Measurements from ENCODE around the gene PROX2. TPM values are rescaled to one million over a fixed set of nuclear protein-coding genes. Genes with fewer than 3 reads are reported as not detected.

Gene PROX2
- total RNA-seq, 2 experiments from 2014 or later = 0.28 to 0.69 TPM

DNA sequence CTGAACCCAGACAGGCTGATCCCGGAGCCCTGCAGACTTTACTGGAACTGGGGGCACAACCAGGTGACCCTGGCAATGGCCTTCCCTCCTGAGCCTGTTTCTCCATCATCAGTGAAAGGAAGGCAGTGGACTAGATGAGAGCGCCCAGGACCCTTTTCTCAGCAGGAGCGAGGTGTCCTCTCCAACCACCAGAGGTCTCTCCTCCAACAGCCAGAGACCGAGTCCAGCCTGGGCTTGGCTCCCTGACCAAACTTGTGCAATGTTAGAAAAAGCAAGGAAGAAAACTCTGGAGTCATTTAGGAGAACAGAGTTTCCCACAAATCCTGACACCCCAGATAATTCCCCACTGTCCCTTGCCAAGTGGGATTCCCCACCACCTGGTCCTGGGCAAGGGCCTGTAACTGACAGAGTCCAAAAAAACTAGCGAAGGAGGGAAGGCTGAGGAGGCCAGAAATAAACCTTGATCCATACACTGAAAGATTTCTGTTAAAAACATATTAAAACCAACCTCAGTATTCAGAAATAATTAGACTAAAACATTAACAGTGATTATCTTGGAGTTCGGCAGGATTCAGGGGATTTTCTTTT, 38.1 kb upstream of the PROX2 start:
- Mint-ChIP-seq H3K27ac (no peak overlapping the region), H3K4me3 (no peak overlapping the region), H3K9me3 (no peaks in the 10 kb centered on the region), H3K36me3 (no peaks in the 10 kb centered on the region), H3K4me1 (peaks cover 3% of the 10 kb centered on the region), H3K27me3 (no peaks in the 10 kb centered on the region)
- no peak for DNase-seq
- no peak for ATAC-seq (ENCODE audit: low read depth)
- POLR2A ChIA-PET = no interaction called here

DNA sequence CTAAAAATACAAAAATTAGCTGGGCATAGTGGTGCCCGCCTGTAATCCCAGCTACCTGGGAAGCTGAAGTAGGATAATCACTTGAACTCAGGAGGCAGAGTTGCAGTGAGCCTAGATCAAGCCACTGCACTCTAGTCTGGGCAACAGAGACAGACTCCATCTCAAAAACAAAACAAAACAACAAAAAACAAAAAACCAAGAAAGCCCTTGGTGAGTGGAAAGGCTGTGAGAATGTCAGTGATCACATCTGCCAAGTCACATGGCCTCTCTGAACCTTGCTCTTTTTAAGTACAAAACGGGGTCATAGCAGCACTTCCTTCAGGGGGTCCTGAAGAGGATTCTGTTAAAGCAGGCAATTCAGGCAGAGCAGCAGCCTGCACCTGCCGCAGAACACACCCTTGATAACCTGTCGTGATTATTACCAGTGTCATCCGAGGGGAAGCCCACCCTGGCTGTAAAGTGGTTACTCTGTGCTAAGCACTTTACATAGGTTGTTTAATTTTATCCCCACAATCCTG, 37.5 kb upstream of the PROX2 start:
- Mint-ChIP-seq H3K36me3 (no peaks in the 10 kb centered on the region), H3K4me1 (peaks cover 3% of the 10 kb centered on the region), H3K9me3 (no peaks in the 10 kb centered on the region), H3K4me3 (no peak overlapping the region), H3K27ac (no peak overlapping the region), H3K27me3 (no peaks in the 10 kb centered on the region)
- ATAC-seq (ENCODE audit: low read depth) (no peak), DNase-seq (no peak)
- POLR2A ChIA-PET = no interaction called here

DNA sequence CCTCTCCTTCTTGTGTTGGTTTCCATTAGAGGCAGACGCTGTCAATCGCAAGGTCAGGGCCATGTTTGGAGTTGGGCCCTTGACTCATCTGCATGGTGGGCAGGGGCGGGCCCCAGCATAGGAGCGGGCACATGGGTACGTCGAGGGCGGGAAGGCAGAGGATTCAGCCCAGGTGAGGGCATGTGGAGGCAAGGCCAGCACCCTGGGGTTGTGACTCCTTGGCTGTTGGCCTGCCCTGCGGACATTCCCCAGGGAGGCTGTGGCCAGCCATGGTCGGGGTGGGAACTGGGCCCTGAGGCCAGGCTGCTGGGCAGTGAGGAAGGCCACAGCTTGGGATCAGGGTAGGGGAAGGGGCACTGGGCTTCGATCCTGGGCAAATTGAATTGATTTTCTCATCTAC, 36.9 kb upstream of the PROX2 start:
- POLR2A ChIA-PET = no interaction called here
- peaks cover 3% of the 10 kb centered on the region for H3K4me1 Mint-ChIP-seq
- H3K27ac Mint-ChIP-seq = no peak overlapping the region
- ATAC-seq (ENCODE audit: low read depth) = no peak
- DNase-seq = no peak
- H3K4me3 Mint-ChIP-seq = no peak overlapping the region
- H3K36me3 Mint-ChIP-seq = no peaks in the 10 kb centered on the region
- H3K27me3 Mint-ChIP-seq = no peaks in the 10 kb centered on the region
- H3K9me3 Mint-ChIP-seq = no peaks in the 10 kb centered on the region

DNA sequence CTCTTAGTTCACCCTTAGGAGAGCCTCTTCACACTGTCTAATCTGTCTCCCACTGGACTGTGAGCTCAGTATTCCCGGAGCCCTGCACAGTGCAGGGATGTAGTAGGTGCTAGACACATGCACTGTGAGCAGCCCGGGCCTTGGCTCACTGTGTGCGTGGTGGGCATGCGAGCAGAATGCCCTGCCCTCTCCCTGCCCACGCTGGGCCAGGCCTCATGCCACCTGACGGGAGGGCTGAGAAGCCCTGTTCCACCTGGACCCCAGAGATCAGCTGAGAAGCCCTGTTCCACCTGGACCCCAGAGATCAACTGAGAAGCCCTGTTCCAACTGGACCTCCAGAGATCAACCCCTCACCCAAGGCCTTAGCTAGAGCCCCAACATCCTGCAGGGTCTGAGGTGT, 36.2 kb upstream of the PROX2 start:
- no peak for ATAC-seq (ENCODE audit: low read depth)
- no peaks in the 10 kb centered on the region for H3K27me3 Mint-ChIP-seq

DNA sequence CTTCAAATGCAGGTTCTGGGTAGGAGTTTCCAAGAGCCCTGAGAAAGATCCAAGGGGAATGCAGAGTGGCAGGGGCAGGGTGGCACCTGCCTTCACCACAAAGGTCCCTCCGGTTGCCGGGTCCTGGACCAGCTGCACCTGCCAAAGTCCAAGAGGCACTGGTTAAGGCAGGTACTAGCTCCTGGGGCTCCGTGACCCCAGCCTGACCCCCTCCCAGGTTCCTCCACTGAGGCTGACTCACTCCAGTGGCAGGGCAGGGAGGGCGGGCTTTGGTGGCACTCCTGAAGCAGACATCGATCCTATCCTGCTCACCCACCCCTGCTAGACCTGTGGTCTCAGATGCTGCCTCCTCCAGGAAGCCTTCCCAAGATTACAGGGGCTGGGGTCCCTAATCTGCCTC, 35.8 kb upstream of the PROX2 start:
- H3K27ac Mint-ChIP-seq = no peak overlapping the region
- no peaks in the 10 kb centered on the region for H3K36me3 Mint-ChIP-seq
- peaks cover 6% of the 10 kb centered on the region for H3K4me1 Mint-ChIP-seq
- no peaks in the 10 kb centered on the region for H3K27me3 Mint-ChIP-seq
- POLR2A ChIA-PET = no interaction called here
- ATAC-seq (ENCODE audit: low read depth) (no peak), DNase-seq (no peak)
- no peak overlapping the region for H3K4me3 Mint-ChIP-seq
- H3K9me3 Mint-ChIP-seq = no peaks in the 10 kb centered on the region

More for the DNA sequence above, 36.2 kb upstream of the PROX2 start:
- POLR2A ChIA-PET = no interaction called here
- H3K9me3 Mint-ChIP-seq = no peaks in the 10 kb centered on the region
- peak overlapping the region; percentile 70 for H3K27ac Mint-ChIP-seq
- H3K4me1 Mint-ChIP-seq = peaks cover 6% of the 10 kb centered on the region
- no peaks in the 10 kb centered on the region for H3K36me3 Mint-ChIP-seq
- DNase-seq = no peak
- H3K4me3 Mint-ChIP-seq = no peak overlapping the region

DNA sequence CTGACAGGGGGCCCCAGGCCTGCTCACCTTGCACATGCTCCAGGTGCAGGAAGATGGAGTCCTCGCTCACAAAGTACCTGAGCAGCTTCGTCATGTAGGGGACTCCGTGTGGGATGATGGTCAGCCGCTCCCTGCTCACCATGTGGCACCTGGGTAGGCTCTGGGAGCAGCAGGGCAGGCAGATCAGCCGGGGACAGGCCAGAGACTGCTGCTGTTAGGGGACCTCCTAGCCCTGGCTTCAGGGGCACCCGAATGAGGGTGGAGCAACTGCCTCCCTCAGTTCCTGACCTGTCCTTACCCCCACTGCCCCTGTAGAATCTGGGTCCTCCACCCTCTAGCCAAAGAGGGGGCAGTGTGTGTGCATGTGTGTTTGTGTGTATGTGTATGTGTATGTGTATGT, 35.3 kb upstream of the PROX2 start:
- no peak overlapping the region for H3K27ac Mint-ChIP-seq
- no peak for ATAC-seq (ENCODE audit: low read depth)
- no peaks in the 10 kb centered on the region for H3K27me3 Mint-ChIP-seq
- POLR2A ChIA-PET = interaction anchor here (0.7 kb wide), 2 partner anchors 11 to 43 kb away, joined by 3 to 5 read pairs; partner anchors contain the start of gene RPS6KL1
- H3K9me3 Mint-ChIP-seq = no peaks in the 10 kb centered on the region
- no peaks in the 10 kb centered on the region for H3K36me3 Mint-ChIP-seq
- no peak overlapping the region for H3K4me3 Mint-ChIP-seq
- no peak for DNase-seq
- peaks cover 6% of the 10 kb centered on the region for H3K4me1 Mint-ChIP-seq

DNA sequence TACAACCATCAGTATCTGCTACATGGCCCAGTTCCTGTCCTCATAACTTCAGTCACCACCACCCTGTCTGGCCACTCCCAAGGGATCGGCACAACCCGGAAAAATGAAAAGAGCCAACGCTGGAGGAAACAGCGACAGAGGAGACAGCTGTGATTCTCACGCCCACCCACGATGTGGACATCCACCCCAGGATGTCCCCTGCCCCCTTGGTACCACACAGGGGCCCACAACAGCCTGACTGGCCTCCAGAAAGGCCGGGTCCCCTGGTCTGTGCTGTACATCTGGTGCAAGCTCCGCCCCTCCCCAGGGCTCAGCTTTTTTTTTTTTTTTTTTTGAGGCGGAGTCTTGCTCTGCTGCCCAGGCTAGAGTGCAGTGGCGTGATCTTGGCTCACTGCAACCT, 34.6 kb upstream of the PROX2 start:
- H3K27ac Mint-ChIP-seq = no peak overlapping the region
- no peaks in the 10 kb centered on the region for H3K9me3 Mint-ChIP-seq
- DNase-seq (no peak), ATAC-seq (ENCODE audit: low read depth) (no peak)
- POLR2A ChIA-PET = interaction anchor here (0.7 kb wide), 2 partner anchors 12 to 42 kb away, joined by 3 to 5 read pairs; partner anchors contain the start of gene RPS6KL1
- H3K27me3 Mint-ChIP-seq = no peaks in the 10 kb centered on the region
- H3K4me1 Mint-ChIP-seq = peaks cover 9% of the 10 kb centered on the region
- no peak overlapping the region for H3K4me3 Mint-ChIP-seq
- peaks cover 1% of the 10 kb centered on the region for H3K36me3 Mint-ChIP-seq

DNA sequence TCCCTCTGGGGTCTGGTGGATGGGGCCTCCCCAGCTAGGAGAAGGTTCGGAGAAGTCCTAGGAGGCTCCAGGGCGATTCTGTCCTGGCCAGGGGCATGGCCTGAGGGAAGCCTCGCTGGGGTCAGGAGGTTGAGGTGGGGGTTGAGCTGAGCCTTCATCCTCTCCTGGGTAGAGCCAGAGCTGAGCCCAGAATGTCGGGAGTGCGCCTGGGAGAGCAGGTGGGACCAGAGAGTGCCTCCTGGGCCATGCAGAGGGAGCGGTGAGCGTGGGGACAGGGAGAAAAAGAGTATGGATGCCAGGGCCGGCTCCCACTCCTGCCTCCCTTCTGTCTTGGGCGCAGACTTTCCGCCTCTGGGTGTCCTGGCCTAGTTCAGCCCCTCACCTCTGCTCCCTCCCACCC, 34.0 kb upstream of the PROX2 start:
- H3K27ac Mint-ChIP-seq = no peak overlapping the region
- no peaks in the 10 kb centered on the region for H3K9me3 Mint-ChIP-seq
- no peaks in the 10 kb centered on the region for H3K27me3 Mint-ChIP-seq
- ATAC-seq (ENCODE audit: low read depth) = no peak
- DNase-seq = no peak
- H3K36me3 Mint-ChIP-seq = peaks cover 3% of the 10 kb centered on the region
- H3K4me3 Mint-ChIP-seq = no peak overlapping the region
- peaks cover 11% of the 10 kb centered on the region for H3K4me1 Mint-ChIP-seq
- POLR2A ChIA-PET = no interaction called here

DNA sequence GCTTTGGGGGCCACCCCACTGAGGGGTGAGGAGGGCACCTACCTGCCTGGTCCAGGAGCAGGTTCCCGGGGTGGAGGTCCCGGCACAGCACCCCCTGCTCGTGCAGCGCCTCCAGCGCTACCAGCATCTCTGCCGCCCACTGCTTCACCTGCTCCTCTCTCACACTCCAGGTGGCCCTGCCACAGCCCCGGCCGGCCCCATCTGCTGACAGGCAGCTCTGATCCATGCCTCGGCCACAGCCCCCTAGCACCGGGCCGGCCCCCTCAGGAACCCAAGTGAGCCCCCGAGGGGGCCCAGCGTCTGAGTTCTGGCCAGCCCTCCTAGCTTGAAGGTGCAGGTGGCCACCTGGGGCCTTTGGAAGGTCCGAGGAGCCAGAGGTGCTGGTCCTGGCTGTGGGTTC, 33.6 kb upstream of the PROX2 start:
- Mint-ChIP-seq H3K27me3 (no peaks in the 10 kb centered on the region), H3K36me3 (peaks cover 3% of the 10 kb centered on the region), H3K9me3 (no peaks in the 10 kb centered on the region), H3K4me1 (peaks cover 12% of the 10 kb centered on the region), H3K4me3 (no peak overlapping the region), H3K27ac (no peak overlapping the region)
- ATAC-seq (ENCODE audit: low read depth) (no peak), DNase-seq (no peak)
- POLR2A ChIA-PET = no interaction called here

DNA sequence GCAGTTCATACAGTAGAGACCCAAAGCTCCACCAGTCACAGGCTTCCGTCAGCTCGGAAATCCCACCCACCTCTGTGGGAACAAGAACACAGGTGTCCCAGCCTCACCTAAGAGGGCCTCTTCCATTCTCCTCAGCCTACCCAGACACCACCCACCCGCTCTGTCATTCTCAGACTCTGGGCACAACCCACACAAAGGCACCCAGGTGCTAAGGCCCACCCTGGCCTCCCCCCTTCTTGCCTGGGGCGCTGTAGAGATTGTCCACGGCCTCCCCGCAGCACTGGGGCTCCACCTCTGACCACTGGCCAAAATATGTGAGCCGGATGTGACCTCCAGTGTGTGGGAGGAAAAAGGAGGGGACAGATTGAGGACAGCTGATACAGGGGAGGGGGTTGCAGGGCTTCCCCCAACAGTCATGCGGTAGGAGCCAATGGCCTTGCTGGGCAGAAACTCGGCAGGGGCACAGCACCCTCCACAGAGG, 33.0 kb upstream of the PROX2 start:
- Mint-ChIP-seq H3K27me3 (no peaks in the 10 kb centered on the region), H3K27ac (no peak overlapping the region), H3K4me3 (no peak overlapping the region), H3K9me3 (no peaks in the 10 kb centered on the region), H3K4me1 (peaks cover 13% of the 10 kb centered on the region), H3K36me3 (peaks cover 5% of the 10 kb centered on the region)
- DNase-seq (no peak), ATAC-seq (ENCODE audit: low read depth) (no peak)
- POLR2A ChIA-PET = interaction anchor here (1.2 kb wide), 2 partner anchors 46 to 48 kb away, joined by 4 read pairs; no protein-coding TSS in a partner anchor

DNA sequence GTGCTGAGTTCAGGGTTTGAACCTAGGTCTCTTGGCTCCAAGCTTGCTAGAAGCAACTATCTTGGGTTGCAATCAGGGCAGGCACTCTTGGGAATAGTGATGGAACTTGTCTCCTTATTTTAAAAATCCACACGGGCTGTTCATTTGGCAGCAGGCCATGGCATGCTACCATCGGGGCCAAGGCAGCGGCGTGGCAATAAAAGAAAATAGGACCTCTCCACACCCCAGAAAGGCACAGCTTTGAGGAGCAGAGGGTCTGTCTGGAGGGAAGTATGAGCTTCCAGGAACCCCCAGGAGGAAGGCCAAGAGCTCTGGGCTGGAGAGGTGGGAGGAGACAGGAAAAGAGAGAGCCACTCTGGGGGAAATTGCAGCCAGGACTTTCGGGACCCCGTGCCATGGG, 31.8 kb upstream of the PROX2 start:
- Mint-ChIP-seq H3K4me3 (no peak overlapping the region), H3K9me3 (no peaks in the 10 kb centered on the region), H3K36me3 (peaks cover 10% of the 10 kb centered on the region), H3K27ac (no peak overlapping the region), H3K27me3 (no peaks in the 10 kb centered on the region), H3K4me1 (peaks cover 16% of the 10 kb centered on the region)
- ATAC-seq (ENCODE audit: low read depth) (no peak), DNase-seq (no peak)
- POLR2A ChIA-PET = interaction anchor here (1.2 kb wide), 2 partner anchors 45 to 47 kb away, joined by 4 read pairs; no protein-coding TSS in a partner anchor

DNA sequence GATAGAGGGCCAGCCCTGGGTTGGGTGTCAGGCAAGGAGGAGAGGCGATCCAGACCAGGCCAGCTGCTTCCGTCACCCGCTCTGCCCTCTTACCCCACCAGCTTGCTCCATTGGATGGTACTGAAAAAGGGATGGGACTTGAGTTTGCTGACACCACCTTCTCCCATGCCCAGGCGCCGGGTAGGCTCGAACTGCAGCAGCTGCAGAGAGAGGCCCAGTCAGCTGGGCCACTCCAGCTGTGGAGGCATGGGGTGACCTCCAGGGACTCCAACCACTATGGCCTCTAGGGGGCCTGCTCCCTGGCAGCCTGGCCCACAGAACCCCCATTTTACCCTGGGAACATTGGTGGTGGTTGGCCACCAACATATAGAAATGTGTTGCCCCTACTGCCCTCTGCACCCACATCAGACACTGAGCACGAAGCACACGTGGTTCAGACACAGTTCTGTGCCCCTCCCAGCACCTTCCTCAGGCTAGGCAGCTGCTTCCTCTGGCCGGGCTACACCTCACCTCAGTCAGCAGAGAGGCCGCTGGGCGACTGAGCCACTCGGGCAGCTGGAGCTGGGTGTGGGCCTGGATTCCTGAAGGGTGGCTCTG, 31.1 kb upstream of the PROX2 start:
- peaks cover 14% of the 10 kb centered on the region for H3K36me3 Mint-ChIP-seq
- H3K9me3 Mint-ChIP-seq = no peaks in the 10 kb centered on the region
- peak; percentile 31 for ATAC-seq (ENCODE audit: low read depth)
- no peak for DNase-seq
- peaks cover 16% of the 10 kb centered on the region for H3K4me1 Mint-ChIP-seq
- no peak overlapping the region for H3K4me3 Mint-ChIP-seq
- POLR2A ChIA-PET = interaction anchor here (0.6 to 3.2 kb wide), 5 partner anchors 19 to 148 kb away, joined by 4 to 51 read pairs (median 8); no protein-coding TSS in a partner anchor
- H3K27me3 Mint-ChIP-seq = no peaks in the 10 kb centered on the region
- peak overlapping the region; percentile 54 for H3K27ac Mint-ChIP-seq

DNA sequence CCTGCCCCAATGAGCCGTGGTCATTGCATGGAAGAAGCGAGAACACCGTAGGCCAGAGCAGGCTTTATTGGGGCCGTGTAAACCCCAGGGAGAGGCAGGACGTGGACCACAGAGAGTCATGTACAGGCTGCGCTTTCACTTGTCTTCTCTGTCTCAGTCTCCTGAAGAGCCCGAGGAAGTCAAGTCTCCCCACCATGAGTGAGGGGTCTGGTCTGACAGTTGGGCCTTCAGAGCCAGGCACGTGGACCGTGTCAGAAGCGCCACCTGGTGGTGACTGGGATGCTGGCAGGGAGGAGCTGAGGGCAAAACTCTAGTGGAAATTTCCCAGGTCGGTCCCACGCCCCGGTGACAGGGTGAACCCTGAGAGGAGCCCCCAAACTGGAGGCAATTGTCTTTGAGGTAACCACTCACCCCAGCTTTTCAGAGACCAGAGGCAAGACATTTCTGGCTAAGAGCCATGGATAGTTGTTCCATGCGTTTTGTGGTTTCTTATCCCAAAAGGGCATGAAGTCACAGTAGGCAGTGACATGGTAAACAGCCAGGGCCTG, 29.7 kb upstream of the PROX2 start:
- ATAC-seq (ENCODE audit: low read depth) = peak; percentile 35
- Mint-ChIP-seq H3K36me3 (peaks cover 14% of the 10 kb centered on the region), H3K9me3 (no peaks in the 10 kb centered on the region), H3K4me3 (no peak overlapping the region), H3K27me3 (no peaks in the 10 kb centered on the region), H3K4me1 (peaks cover 15% of the 10 kb centered on the region), H3K27ac (peak overlapping the region; percentile 38)
- POLR2A ChIA-PET = interaction anchor here (1.0 to 3.2 kb wide), 6 partner anchors 26 to 53 kb away, joined by 3 to 51 read pairs (median 4); partner anchors contain the start of gene PROX2
- DNase-seq = peak; percentile 82

Data from activated naive CD8-positive, alpha-beta T cell treated with anti-CD3 and anti-CD28 coated beads, Interleukin-2, amount 10 ng/mL, durations not matched to agents 7 days and 5 days (primary cell).